HuH-7 (cell line): Measurements from ENCODE around the gene UGT1A1.

Source experiments
- DNase-seq: peaks from one replicate; pipeline ENCODE4 v3.0.0; 2011; ENCODE audit warnings: low spot score

Gene UGT1A1

DNA sequence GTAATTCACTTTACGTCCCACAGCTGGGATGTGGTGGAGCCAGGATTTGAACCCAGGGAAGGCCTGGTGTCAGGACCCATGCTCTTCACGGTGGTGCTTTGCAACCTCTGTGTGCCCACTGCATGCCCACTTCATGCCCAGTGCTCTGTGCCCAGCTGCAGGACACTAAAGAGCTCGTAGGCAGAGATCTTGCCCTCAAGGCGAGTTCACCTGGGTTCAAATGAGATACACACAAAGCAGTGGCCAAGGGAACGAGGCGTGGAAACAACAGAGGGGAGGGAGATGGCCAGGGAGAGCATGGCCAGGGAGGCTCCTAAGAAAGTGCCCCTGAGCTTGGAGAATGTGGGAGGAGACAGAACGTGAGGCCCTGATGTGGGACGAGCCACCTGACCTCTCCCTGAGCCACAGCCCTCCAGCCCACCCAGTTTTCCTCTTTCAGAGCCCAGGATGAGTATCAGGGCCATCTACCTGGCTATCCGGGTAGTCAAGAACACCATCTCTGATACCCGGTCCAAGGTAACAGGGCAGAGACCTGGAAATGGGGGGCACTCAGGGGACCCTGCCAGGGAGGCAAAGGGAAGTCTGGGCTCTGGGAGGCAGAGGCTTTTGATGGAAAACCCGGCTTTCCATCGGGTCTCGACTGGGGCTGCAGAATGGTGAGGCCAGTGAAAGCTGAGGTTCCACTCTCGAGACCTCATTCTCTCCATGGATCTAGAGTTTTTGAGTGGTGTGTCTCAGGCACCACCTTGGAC, 38.4 kb downstream of the UGT1A1 start:
- no peak for DNase-seq

DNA sequence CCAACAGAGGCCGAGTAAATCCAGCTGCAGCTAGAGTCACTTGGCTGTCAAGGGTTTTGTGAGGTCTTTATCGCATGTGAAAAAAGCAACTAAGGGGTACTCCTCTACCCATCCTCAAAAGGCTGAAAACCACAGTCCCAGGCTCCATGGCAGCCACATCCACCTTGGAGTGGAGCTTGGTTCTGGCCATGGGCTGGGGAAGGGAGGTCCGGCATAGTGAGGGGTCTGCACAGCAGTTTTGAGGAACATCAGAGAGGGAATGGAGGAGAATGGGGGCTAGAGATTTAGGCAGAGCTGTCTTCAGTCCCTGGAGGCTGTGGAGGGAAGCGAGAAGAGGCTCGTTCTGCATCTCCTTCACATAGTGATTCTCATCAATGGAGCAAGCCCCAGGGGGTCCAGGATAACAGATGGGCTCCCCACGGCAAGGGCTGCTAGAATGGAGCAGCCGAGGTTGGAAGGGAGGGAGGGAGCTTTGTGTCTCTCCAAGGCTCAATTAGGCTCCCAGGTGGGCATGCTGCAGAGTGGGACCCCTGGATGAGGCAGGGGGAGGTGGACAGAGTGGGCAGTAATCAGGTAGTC, 39.1 kb downstream of the UGT1A1 start:
- DNase-seq: no peak

DNA sequence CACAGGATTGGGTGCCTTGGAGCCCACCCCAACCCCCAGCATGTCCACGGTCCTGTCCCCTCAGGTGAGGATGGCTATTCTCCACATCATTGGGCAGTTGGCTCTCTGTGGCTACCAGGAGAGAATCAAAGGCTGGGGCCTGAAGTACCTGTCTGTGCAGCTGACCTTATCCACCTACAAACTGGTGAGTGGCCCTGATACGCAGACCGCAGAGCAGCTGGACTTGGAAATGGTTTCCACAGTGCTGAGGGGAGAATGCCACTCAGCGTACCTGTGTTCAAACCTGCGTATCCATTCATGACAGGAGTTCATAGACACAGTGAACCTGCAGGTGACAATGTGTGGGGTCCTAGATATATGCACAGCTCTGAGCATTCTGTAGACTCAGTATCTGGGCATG, 39.6 kb downstream of the UGT1A1 start:
- DNase-seq: no peak

DNA sequence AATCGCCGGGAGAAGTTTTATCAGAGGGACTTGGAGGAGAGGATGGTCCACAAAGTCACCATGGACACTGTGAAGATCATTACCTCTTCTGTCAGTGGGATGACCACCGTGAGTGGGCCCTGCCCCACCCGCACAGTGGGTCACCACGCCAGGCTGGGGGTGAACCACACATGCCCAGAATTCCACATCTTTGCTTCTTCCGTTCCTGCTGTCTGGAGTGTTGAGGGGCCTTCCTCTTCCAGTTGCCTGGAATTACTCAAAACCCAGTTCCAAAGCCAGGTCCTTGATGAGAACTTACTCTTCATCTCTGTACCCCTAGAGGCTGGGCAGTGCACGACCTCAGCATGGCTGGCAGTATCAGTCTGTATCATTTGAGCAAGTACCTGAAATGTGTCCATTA, 40.1 kb downstream of the UGT1A1 start:
- no peak for DNase-seq

DNA sequence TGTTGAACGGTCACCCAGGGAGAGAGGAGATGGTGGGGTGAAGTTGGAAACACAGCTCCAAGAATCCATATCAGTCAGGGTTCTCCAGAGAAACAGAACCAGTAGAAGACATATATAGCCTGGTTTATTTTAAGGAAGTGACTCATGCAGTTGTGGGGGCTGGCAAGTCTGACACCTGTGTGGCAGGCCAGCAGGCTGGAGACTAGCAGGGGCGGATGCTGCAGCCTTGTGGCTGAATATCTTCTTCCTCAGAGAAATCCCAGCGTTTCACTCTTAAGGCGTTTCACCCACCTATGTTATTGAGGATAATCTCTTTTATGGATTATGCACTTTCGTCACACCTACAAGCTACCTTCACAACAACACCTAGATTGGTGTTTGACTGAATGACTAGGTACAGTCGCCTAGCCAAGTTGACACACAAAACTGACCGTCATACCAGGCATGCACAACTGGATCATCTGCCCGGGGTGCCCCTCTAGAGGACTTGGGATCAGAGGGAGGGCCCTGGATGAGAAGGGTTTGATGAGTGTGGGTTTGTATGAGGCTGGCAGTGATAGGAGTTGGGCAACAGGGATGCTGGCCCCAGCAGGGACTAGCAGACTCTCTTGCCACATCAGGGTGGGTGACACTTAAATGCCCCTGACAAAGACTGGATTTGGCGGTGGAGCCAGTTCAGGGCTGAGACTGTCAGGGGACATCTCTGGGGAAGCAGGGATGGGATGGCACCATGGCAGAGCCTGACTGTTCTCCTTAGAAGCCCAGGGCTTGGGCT, 41.5 kb downstream of the UGT1A1 start:
- DNase-seq: no peak

DNA sequence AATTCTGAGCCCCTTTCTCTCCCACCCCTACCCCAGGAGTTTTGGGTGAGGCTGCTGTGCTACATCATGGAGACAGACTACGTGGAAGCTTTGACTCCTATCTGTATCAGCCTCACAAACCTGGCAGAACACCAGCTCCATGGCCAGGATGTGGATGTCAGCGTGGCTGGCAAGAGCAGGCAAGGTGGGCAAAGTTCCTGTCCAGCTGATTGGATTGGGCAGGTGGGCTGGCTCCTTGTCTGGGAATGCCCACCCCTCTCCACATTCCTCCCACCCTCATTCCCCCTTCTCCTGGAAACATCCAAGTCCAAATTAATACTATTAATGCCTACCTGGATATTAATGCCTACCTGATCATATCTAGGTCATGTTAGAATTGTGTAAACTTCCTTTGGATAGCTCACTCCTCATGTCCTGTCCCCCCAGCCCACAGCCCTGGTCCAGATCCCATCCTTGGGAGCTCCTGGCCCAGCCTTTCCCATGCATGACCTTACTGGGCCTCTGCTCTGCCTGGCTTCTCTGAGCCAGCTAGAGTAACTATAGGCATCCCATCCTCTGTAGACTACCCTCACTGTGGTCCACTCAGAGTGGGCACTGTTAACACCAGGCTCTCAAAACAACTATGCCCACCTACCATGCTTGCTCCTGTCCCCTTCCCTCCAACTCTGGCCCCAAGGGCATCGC, 42.2 kb downstream of the UGT1A1 start:
- DNase-seq: no peak

DNA sequence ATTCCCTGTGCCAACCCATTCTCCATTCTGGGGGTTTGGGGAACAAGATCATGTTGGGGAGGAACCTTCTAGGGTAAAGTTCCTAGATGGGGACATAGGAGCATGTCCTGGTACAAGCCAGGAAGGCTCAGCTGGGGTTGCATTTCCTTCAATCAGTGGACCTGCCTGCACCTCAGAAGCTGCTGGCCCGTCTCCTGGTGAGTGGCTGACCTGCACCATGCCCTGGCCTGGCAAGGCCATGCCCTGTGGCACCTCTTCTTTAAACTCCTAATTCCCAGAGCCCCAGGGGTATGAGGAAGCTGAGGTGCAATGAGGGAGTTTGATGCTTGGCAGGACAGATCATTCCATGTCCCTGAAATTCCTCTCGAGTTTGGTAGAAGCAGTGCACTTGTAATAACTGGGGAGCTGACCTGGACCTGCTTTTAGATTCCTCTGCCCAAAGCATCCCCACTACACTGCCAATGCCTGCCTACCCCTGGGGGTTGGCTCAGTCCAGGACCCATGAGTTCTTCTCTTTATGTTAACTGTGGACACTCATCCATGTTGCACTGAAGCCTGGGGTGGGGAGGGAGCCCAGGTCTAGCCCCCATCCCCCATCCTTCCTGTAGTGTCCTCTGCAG, 43.3 kb downstream of the UGT1A1 start:
- DNase-seq: no peak

DNA sequence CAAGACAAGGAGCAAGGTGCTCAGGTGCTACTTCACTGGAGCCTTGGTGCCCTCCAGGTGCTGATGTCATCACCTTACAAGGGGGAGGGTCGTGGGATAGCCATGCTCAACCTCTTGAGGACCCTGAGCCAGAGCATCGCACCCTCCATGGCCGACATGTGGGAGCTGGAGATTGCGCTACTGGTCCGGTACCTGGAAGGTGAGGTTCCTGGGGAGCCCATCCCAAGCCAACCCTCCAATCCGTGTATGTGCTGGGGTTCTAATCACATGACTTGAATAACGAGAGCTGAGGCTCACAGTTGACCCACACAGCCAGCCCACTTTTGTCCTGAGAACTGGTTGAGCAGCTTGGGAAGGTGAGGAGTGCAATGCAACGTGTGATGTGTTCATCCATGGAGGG, 43.9 kb downstream of the UGT1A1 start:
- no peak for DNase-seq

DNA sequence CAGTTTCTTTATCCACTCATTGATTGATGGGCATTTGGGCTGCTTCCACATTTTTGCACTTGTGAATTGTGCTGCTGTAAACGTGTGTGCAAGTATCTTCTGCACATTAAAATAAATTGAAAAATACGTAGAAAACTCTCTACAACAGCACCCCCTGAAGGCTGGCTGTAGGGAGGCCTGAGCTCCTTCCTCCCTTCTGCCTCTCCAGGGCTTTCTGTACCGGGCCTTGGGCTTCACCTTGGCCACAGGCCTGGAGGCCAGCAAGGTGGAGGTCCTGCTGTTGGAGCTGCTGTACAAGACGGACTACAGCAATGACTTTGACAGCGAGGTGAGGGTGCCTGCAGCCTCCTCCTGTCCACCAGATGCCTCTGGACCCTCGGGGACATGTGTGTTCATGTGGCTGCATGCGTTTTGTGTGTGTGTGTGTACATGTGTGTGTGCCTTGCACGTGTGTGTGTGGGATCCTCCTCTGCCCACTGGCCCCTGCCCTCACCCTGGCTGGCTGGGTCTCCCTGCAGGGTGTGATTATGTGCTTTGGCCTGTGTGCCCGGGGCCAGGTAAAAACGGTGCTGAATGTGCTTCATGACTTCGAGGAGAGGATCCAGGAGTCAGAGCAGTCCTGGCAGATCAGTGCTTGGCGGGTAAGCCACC, 47.3 kb downstream of the UGT1A1 start:
- DNase-seq: no peak

DNA sequence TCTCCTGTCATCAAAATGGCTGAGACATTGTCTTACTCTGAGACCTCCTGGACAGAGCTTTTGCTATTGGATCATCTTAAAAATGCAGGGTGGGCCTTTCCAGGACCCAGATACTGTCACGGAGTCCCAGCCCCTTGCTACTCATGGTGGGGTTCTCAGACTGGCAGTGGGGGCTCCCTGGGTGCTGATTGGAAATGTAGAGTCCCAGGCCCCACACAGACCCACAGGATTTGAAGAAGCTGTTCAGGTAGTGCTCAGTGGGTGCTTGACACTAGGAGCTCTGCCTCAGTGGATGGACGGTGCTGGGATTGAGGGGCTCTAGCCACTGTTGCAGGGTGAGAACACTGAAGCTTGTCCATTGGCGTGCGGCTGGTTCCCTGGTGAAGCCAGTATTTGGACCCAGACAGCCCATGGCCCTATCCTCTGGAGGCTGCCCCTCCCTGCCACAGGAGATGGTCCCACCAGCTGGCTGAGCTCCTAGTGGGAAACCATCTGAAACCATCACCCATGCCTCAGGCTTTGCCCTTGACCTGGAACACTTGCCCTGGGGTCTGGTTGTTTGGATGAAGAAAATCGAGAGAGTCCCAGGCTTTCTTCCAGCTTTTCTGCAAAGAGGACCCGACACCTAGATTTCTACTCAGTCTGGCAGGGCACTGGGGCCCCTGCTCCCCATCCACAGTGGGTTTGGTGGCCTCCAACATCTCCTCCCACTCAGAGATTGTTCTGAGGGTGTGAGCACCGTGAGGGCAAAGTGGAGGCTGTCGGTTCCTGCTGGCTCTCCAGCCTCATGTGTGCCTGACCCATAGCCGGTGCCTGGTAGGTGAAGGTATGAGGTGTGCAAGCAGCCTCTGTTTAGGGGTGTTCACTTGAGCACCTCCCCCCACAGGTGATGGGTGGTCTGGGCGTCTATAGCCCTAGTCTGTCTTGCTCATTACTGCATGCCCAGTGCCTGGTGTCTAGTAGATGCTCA, 48.2 kb downstream of the UGT1A1 start:
- DNase-seq: no peak

DNA sequence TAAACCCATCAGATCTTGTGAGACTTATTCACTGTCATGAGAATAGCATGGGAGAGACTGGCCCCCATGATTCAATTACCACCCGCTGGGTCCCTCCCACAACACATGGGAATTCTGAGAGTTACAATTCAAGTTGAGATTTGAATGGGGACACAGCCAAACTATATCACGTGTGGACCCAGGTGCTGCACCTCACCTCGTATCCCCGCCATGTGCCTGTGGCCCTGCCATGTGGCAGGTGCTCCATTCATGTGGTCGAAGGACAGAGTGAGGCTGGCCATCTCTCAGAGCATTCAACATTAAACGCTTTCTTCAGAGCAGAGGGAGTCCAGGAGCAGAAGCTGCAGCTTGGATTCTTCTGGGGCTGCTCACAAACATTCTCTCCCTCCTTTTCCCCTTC, 50.3 kb downstream of the UGT1A1 start:
- DNase-seq: no peak

DNA sequence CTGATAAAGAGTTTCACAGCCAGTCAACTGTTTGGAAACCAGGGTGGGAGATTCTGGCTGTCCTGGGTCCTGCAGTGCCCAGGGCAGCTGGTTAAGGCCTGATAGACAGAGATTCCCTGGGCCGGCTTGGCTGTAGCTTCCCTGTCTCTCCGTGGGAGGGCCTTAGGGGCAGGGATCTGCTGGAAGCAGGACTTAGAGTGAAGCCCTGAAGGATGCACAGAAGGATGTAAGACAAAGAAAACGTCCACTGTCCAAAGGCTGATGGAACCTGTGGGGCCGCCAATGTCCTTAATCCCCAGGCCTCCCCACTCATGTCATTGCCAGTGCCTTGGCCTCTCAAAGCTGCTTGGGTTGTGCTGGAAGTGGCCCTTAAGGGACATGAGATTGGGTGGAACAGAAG, 51.0 kb downstream of the UGT1A1 start:
- DNase-seq: no peak

DNA sequence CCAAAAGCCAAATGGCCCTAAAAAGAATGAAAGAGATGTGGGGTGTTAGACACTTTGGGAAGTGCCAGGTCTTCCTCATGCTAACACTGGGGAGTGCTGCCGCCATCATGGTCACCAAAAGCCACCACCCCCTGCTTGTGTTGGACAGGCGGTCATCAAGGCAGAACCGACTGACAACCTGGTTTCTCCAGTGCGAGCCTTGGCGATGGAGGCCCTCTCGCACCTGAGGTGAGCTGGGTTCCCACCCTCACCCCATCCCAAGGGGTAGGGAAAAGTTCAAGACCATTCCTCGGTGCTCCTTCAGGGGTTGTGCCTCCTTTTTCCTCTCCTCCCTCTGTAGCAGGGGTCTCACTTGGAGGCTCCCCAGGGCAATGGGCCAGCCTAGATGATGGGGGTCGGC, 51.7 kb downstream of the UGT1A1 start:
- no peak for DNase-seq

DNA sequence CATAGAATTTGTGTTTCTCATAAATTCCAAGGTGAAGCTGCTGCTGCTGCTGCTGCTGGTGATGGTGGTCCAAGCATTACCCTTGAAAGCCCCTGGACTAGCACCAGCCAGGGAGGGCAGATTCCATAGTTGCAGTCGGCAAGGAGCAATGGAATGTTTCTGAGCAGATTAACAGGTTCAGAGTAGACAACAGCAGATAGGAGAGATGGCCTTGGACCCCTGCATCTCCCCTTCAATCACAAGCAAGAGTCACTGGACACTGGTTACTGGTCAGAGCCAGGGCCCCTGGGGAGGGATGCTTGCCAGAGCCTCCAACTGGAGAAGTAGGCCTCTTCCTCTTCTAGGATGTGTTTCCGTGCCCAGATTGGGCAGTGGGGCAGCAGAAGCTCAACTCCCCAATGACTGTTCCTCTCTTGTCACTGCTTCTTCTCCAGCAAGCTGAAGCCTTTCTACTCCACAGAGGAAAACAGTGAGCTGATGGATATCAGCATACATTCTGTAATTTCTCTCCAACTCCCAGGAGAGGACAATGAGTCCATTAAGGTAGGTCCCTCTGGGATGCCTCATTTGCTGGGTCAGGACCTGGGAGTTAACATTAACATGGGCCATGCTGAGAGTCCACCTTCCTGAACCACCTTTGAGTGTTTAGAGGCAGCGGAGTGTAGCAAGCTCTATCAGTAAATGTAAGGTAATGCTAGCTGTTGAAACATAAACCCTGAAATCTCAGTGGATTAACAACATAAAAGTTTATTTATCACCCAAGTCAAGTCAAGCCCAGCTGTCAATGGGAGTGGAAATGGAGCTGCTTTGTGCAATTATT, 53.4 kb downstream of the UGT1A1 start:
- no peak for DNase-seq

DNA sequence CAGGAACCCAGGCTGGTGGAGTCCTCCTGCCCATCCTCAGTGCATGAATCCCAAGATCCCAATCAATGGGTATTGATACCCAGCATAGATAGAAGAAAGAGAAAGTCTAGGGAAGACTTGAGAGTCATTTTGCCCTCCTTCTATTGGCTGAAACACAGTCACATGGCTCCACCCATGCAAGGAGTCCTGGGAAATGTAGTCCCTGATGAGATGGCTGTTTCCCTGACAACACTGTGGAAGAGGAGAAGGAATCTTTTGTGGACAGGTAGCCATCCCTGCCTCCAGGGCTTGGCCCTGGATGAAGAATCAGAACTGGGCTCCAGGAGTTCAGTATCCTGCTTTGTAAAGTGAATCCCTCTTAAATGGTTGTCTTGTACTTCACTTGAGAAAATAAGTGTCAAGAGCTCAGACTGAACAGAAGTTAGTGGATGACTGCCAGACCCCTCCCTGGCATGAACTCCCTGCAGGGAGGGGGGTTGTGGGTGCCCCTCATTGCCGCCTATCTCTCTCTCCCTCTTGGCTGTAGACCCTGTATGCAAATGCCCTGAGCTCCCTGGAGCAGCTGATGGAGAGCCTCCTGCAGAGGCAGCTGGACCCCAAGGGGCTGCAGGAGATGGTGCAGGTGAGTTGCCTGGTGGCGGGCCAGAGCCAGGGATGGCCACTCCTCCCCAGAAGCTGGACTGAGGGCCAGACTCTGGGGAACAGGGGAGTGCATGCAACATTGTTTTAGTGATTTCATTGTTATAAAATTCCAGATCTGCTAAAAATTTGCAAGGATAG, 54.2 kb downstream of the UGT1A1 start:
- no peak for DNase-seq

DNA sequence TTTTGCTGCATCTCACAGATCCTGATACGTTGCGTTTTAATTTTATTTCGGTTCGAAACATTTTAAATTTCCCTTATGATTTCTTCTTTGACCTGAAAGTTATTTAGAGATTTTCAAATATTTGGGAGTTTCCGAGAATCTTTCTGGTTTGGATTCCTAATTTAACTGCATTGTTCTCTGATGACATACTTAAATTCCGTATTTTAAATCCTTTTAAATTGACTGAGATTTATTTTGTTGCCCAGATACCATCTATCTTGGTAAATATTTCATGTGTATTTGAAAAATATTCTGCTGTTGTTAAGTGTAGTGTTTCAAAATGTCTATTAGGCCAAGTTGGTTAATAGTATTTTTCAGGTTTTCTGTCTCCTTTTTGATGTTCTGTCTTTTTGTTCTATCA, 55.8 kb downstream of the UGT1A1 start:
- no peak for DNase-seq

DNA sequence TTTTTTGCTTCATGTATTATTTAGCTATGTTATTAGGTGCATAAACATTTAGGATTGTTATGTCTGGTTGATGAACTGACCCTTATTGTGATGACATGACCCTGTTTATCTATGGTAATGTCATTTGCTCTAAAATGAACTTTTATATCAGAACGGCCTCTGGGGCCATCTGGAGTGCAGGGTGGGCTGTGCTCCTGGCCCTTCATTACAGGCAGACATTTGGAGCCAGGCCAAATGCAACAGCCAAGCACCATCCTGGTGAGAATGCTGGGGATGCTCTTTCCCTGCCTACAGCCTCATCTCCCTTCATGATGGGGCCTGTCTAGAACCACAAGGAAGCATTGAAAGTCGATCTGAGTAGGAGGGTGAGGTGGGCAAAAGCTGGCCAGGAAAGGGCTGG, 56.3 kb downstream of the UGT1A1 start:
- no peak for DNase-seq

DNA sequence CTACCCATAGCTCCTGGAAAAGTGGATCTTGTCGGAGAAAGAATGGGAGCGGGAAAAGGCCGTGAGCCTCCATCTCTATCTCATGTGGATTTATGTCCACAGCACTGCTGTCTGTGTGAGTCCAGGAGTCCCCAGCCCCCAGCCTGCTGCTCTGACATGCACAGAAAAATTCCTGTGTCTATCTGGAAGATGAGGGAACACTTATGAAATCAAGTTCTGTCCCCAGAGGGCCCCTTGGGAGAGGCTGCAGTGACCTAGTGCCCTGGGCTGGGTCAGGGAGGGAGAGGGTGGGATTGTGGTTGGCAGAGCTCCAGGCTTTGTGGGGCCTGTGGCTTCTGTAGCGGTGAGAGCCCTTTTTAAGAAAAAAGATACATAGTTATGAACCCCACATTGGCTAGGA, 56.7 kb downstream of the UGT1A1 start:
- peak; percentile 58 for DNase-seq

DNA sequence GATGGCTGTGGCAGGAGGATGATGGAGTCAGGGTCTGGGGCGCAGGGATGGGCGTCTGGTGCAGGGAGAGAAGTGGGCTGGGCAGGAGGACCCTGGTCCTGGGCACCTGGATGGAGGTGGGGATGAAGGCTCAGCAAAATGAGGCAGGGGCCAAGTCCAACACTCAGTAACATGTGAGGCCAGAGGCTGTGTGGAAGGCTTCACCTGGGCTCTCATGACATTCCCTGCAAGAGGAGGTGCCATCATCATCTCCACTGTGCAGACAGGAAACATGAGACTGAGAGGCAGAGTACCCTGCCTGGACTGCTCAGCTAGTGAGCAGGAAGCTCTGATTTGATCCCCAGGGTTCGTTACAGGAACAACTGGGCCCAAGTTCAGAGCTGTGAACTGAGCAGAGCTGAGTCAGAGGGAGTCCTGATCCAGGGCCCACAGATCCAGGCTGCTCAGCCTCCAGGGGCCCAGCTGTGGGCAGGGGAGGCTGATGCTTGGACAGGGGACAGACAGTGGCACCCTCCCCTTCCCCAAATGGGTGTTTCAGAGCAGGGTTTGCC, 57.4 kb downstream of the UGT1A1 start:
- DNase-seq: no peak
